PC-3 (cell line): ENCODE results near the gene ARSG. TPM values are rescaled to one million over a fixed set of nuclear protein-coding genes. Genes with fewer than 3 reads are reported as not detected.
"Not testable (repeated sequence)": the region's sequence is repeated elsewhere in the genome, so short reads cannot be mapped to it uniquely, and the experiment has no call there.

Experiments
- ATAC-seq: fragments of 200-7000 bp; cut with Tn5 transposase; 2 replicates; pipeline ENCODE4 v1.9.1; 2020; ENCODE audit warnings: mild to moderate bottlenecking, moderate library complexity
- BruUV-seq: library from RNA; stranded (reverse); fragments of 400-500 nt; replicated peaks from 2 replicates; lab custom pipeline; 2021; lab: Mats Ljungman, UMichigan
- CTCF ChIA-PET: fragments of 300-600 bp; sonication (Branson Sonifier 250); formaldehyde crosslinking; loops from one replicate; lab custom pipeline; 2022; ENCODE audit warnings: antibody characterized with exemption; lab: Charles Lee
- POLR2A ChIA-PET: fragments of 300-600 bp; sonication (Branson Sonifier 250); formaldehyde crosslinking; loops from one replicate; lab custom pipeline; 2022; ENCODE audit warnings: antibody characterized with exemption; ENCODE audit not compliant: unreplicated experiment; lab: Charles Lee
- DNase-seq: peaks from one replicate; pipeline ENCODE4 v3.0.0-alpha.2; 2015
- H2AFZ ChIP-seq: fragments of 300-600 bp; sonication (generic); 2 replicates; pipeline ENCODE4 v1.6.0; 2016; ENCODE audit warnings: antibody characterized with exemption, low read length
- H3F3A ChIP-seq: fragments of 300-600 bp; sonication (generic); one replicate; pipeline ENCODE4 v1.6.0; 2017; ENCODE audit warnings: antibody characterized with exemption, low read length, control low read depth, mild to moderate bottlenecking; ENCODE audit not compliant: unreplicated experiment
- H3K27ac ChIP-seq: fragments of 300-600 bp; sonication (generic); 2 replicates; pipeline ENCODE4 v1.5.1; 2016; ENCODE audit warnings: mild to moderate bottlenecking, low read length
- H3K27me3 ChIP-seq: fragments of 300-600 bp; sonication (generic); 2 replicates; pipeline ENCODE4 v1.6.1; 2016; ENCODE audit warnings: low read length, mixed read lengths
- H3K36me3 ChIP-seq: fragments of 300-600 bp; sonication (generic); 2 replicates; pipeline ENCODE4 v1.6.1; 2016; ENCODE audit warnings: low read depth, mixed run types, low read length, mixed read lengths
- H3K4me1 ChIP-seq: fragments of 300-600 bp; sonication (generic); 2 replicates; pipeline ENCODE4 v1.5.1; 2016; ENCODE audit warnings: low read length; ENCODE audit not compliant: insufficient read depth
- H3K4me2 ChIP-seq: fragments of 300-600 bp; sonication (generic); 2 replicates; pipeline ENCODE4 v1.6.0; 2016; ENCODE audit warnings: low read length
- H3K4me3 ChIP-seq: fragments of 300-600 bp; sonication (generic); 2 replicates; pipeline ENCODE4 v1.5.1; 2016; ENCODE audit warnings: mild to moderate bottlenecking, low read length, mixed read lengths
- H3K79me2 ChIP-seq: fragments of 300-600 bp; sonication (generic); 2 replicates; pipeline ENCODE4 v1.6.1; 2017; ENCODE audit warnings: low read length, mixed read lengths
- H3K9ac ChIP-seq: fragments of 300-600 bp; sonication (generic); 2 replicates; pipeline ENCODE4 v1.6.0; 2016; ENCODE audit warnings: mild to moderate bottlenecking, low read length
- H3K9me2 ChIP-seq: fragments of 300-600 bp; sonication (generic); replicated peaks from 2 replicates; pipeline ENCODE4 v1.6.1; 2016; ENCODE audit warnings: mixed run types, low read length, mixed read lengths
- H3K9me3 ChIP-seq: fragments of 300-600 bp; sonication (generic); 2 replicates; pipeline ENCODE4 v1.6.1; 2016; ENCODE audit warnings: low read length, mixed read lengths
- H4K20me1 ChIP-seq: fragments of 300-600 bp; sonication (generic); 2 replicates; pipeline ENCODE4 v1.6.1; 2016; ENCODE audit warnings: low read length, mixed read lengths
- CTCF ChIP-seq: fragments of 300-600 bp; sonication (generic); conservative IDR thresholded peaks from 2 replicates; pipeline ENCODE4 v1.5.1; 2017; ENCODE audit warnings: antibody characterized with exemption, low read depth, mild to moderate bottlenecking, low read length
- EZH2 ChIP-seq: fragments of 300-600 bp; sonication (generic); IDR thresholded peaks from one replicate; pipeline ENCODE4 v1.6.1; 2017; ENCODE audit warnings: antibody characterized with exemption, mild to moderate bottlenecking, low read length; ENCODE audit not compliant: unreplicated experiment
- EZH2phosphoT487 ChIP-seq: fragments of 300-600 bp; sonication (generic); IDR thresholded peaks from 2 replicates; pipeline ENCODE4 v1.6.1; 2018; ENCODE audit warnings: mild to moderate bottlenecking, antibody characterized with exemption, low read length, borderline replicate concordance
- intact Hi-C: fragments of 100-400 bp; cut with micrococcal nuclease; formaldehyde crosslinking; loops from 2 replicates; pipeline ENCODE4 v1.9.0; 2023
- total RNA-seq: library from RNA; depleted of rRNA; stranded (reverse); fragments of >200 nt; gene quantifications from 2 replicates; pipeline ENCODE4 v1.2.3, GENCODE V29; 2014

The ARSG gene
- total RNA-seq, 1 experiment from 2014 or later, result 2.1 TPM

- intact Hi-C loops, result no loop called here
- Histone ChIP-seq H3K9ac (no peak overlapping the region), H3K9me2 (no peaks in the 10 kb centered on the region), H3F3A (no peaks in the 10 kb centered on the region), H3K27me3 (no peaks in the 10 kb centered on the region), H3K4me1 (peaks cover 31% of the 10 kb centered on the region), H3K4me2 (no peak overlapping the region), H3K27ac (no peak overlapping the region), H3K9me3 (no peaks in the 10 kb centered on the region), H4K20me1 (no peaks in the 10 kb centered on the region), H3K36me3 (no peaks in the 10 kb centered on the region), H3K79me2 (no peaks in the 10 kb centered on the region), H2AFZ (no peak overlapping the region), H3K4me3 (no peak overlapping the region)
- ChIA-PET CTCF (no interaction called here), POLR2A (no interaction called here)
- ATAC-seq (no peak), DNase-seq (no peak)
- no TSS peak for BruUV-seq
- TF ChIP-seq CTCF, result no peak
- TF ChIP-seq EZH2, result no peak
- TF ChIP-seq EZH2phosphoT487, result no peak
Measured at GRCh38 chr17:68375566-68375965, 84.3 kb downstream of the ARSG start.

GRCh38 chr17:68376178-68376577, 84.9 kb downstream of the ARSG start:
- H3K79me2 ChIP-seq, H4K20me1 ChIP-seq, H3K9me2 ChIP-seq, H2AFZ ChIP-seq, H3K27me3 ChIP-seq, intact Hi-C loops, H3K9me3 ChIP-seq, POLR2A ChIA-PET, H3K27ac ChIP-seq, H3F3A ChIP-seq, ATAC-seq, BruUV-seq, DNase-seq, H3K9ac ChIP-seq, H3K36me3 ChIP-seq, H3K4me2 ChIP-seq, H3K4me3 ChIP-seq: not testable (repeated sequence)
- CTCF ChIA-PET, result interaction anchor here (0.6 kb wide), 1 partner anchor 1163 kb away, joined by 4 read pairs; no protein-coding TSS in a partner anchor
- H3K4me1 ChIP-seq, result peaks cover 35% of the 10 kb centered on the region

- H3K4me2 ChIP-seq, result peak overlapping the region; percentile 72
- peak overlapping the region; percentile 83 for H3K9ac ChIP-seq
- H2AFZ ChIP-seq, result peak overlapping the region; percentile 47
- H3K4me1 ChIP-seq, result peaks cover 49% of the 10 kb centered on the region
- H3K4me3 ChIP-seq, result peak overlapping the region; percentile 8; the same call in 1 of the 2 replicates
- TF ChIP-seq EZH2phosphoT487, result no peak
- TF ChIP-seq EZH2, result no peak
- TF ChIP-seq CTCF, result no peak
- no peaks in the 10 kb centered on the region for H3K27me3 ChIP-seq
- no peaks in the 10 kb centered on the region for H4K20me1 ChIP-seq
- no peak; the same call in 1 of the 2 replicates for ATAC-seq
- POLR2A ChIA-PET, result interaction anchor here (0.7 kb wide), 1 partner anchor 378 kb away, joined by 3 read pairs; no protein-coding TSS in a partner anchor
- peak; percentile 21 for DNase-seq
- no peaks in the 10 kb centered on the region for H3K36me3 ChIP-seq
- H3K9me2 ChIP-seq, result no peaks in the 10 kb centered on the region
- H3K27ac ChIP-seq, result peak overlapping the region; percentile 93
- intact Hi-C loops, result loop anchor here (1.0 kb wide), 1 partner anchor 79 kb away; the partner anchor contains the start of gene WIPI1
- CTCF ChIA-PET, result no interaction called here
- no peaks in the 10 kb centered on the region for H3F3A ChIP-seq
- no TSS peak for BruUV-seq
- H3K79me2 ChIP-seq, result no peaks in the 10 kb centered on the region
- H3K9me3 ChIP-seq, result no peaks in the 10 kb centered on the region
Measured at GRCh38 chr17:68377771-68378267, 86.5 kb downstream of the ARSG start.
